Body of pancreas (tissue), 4 donors: ENCODE data around the gene DPEP2. TPM values are rescaled to one million over a fixed set of nuclear protein-coding genes. Genes with fewer than 3 reads are reported as not detected.
"Not testable (repeated sequence)": the region's sequence is repeated elsewhere in the genome, so short reads cannot be mapped to it uniquely, and the experiment has no call there.

ENCODE experiments used
- ATAC-seq: fragments of 150-250 bp; one replicate; pipeline ENCODE4 v1.9.1; 2016
- DNase-seq, 4 donors: peaks; one replicate each; pipeline ENCODE4 v3.0.0-alpha.2; 2019
- H3K27ac ChIP-seq, 4 donors: fragments of 200-600 bp; sonication (generic); 1 replicate in 3 of 4; 2 replicates in 1 of 4; pipeline versions ENCODE4 v1.5.1 to v1.6.1; 2016 to 2019; ENCODE audit warnings: mild to moderate bottlenecking in 1 of 4, mixed read lengths in 1 of 4, moderate library complexity in 1 of 4
- H3K27me3 ChIP-seq, 2 donors: fragments of 200-600 bp; sonication (generic); one replicate each; pipeline ENCODE4 v1.6.0; 2016; ENCODE audit warnings: mild to moderate bottlenecking in 1 of 2
- H3K36me3 ChIP-seq, 2 donors: fragments of 200-600 bp; sonication (generic); replicated peaks in 1 of 2; 2 replicates each; pipeline ENCODE4 v1.5.1; 2016; ENCODE audit warnings: low read depth in 2 of 2; ENCODE audit not compliant: insufficient read depth in 1 of 2
- H3K4me1 ChIP-seq: fragments of 200-600 bp; sonication (generic); one replicate; pipeline ENCODE4 v1.6.0; 2016
- H3K4me3 ChIP-seq, 2 donors: fragments of 200-600 bp; sonication (generic); 1 replicate in 1 of 2; 2 replicates in 1 of 2; pipeline ENCODE4 v1.5.1; 2016 to 2019
- H3K9me3 ChIP-seq, 3 donors: fragments of 200-600 bp; sonication (generic); 1 replicate in 2 of 3; 2 replicates in 1 of 3; pipeline ENCODE4 v1.5.1; 2016
- POLR2A ChIP-seq, 3 donors: fragments of 450-650 bp; IDR thresholded peaks; one replicate each; pipeline ENCODE4 v1.6.1; 2016; ENCODE audit warnings: antibody characterized with exemption in 3 of 3, mild to moderate bottlenecking in 2 of 3
- WGBS, 2 donors: methylation state at CpG; one replicate each; pipeline ENCODE4 v1.1.5; 2017; 5-methylcytosine and 5-hydroxymethylcytosine counted together
- intact Hi-C: fragments of 100-400 bp; cut with DNase I; formaldehyde crosslinking; loops from one replicate; pipeline ENCODE4 v1.15.1; 2023
- total RNA-seq, 2 donors: library from RNA; depleted of rRNA; stranded (reverse); fragments of >200 nt; gene quantifications; one replicate each; pipeline ENCODE4 v1.1.0, GENCODE V29; 2016
- TF ChIP-seq, protein P1 (sequence below), 7 experiments: fragments of 450-650 bp in 4 of 7; fragments of 200-600 bp in 3 of 7; sonication (generic) in 3 of 7; IDR thresholded peaks; one replicate each; pipeline ENCODE4 v1.5.1; 2016 to 2019; ENCODE audit warnings: antibody characterized with exemption in 7 of 7

DPEP2 gene
- total RNA-seq, 2 donors from 2014 or later: 0.78 to 1.3 TPM

DNA sequence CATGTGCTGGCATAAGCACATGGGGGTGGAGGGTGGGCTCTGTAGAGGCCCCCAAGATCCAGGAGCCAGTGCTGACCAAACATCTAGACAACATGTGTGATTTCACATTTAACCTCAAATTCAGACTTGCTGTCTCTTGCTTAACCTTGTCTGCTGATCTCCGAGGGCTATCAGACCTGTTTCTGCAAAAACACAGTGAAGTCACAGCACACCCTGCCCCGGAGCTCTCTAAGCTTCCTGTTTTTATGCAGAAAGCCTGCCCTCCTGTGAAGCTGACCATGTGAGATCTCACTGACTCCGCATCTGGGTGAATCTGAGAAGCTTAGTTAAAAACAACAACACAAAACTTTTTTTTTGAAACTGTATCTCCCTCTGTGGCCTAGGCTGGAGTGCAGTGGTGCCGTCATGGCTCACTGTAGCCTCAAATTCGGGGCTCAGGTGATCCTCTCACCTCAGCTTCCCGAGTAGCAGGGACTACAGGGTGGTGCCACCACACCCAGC is 6.6 kb upstream of the DPEP2 start:
- Histone ChIP-seq H3K27me3 (no peaks in the 10 kb centered on the region), H3K9me3 (no peaks in the 10 kb centered on the region), H3K27ac (peak overlapping the region in 1 of 4 donors; percentile 71), H3K4me1 (no peaks in the 10 kb centered on the region), H3K36me3 (no peaks in the 10 kb centered on the region), H3K4me3 (no peak overlapping the region)
- no peak for TF ChIP-seq POLR2A (IDR thresholded peaks at IDR 0.05)
- TF ChIP-seq, protein P1, sequence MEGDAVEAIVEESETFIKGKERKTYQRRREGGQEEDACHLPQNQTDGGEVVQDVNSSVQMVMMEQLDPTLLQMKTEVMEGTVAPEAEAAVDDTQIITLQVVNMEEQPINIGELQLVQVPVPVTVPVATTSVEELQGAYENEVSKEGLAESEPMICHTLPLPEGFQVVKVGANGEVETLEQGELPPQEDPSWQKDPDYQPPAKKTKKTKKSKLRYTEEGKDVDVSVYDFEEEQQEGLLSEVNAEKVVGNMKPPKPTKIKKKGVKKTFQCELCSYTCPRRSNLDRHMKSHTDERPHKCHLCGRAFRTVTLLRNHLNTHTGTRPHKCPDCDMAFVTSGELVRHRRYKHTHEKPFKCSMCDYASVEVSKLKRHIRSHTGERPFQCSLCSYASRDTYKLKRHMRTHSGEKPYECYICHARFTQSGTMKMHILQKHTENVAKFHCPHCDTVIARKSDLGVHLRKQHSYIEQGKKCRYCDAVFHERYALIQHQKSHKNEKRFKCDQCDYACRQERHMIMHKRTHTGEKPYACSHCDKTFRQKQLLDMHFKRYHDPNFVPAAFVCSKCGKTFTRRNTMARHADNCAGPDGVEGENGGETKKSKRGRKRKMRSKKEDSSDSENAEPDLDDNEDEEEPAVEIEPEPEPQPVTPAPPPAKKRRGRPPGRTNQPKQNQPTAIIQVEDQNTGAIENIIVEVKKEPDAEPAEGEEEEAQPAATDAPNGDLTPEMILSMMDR (IDR thresholded peaks at IDR 0.05): no peak
- 23 to 50% methylated on average over 6 of the region's 6 CpGs for WGBS, 2 donors
- DNase-seq (peak in 1 of 4 donors; percentile 71), ATAC-seq (no peak)
- intact Hi-C loops: no loop called here

DNA sequence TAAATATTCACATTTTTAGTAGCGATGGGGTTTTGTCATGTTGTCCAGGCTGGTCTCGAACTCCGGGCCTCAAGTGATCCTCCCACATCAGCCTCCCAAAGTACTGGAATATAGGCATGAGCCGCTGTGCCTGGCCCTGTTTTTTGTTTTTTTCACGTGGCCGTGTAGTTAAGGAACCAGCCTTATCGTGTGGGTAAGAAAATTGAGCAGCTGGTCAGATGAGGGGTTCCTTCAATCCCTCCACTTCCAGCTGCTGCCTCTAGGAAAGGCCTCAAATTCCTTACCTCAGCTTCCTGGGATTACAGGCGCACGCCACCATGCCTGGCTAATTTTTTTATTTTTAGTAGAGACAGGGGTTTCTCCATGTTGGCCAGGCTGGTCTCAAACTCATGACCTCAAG is 5.9 kb upstream of the DPEP2 start:
- ATAC-seq (no peak), DNase-seq (no peak)
- intact Hi-C loops: no loop called here
- 78 to 80% methylated on average over 9 of the region's 9 CpGs for WGBS, 2 donors
- Histone ChIP-seq H3K4me3 (no peak overlapping the region), H3K36me3 (no peaks in the 10 kb centered on the region), H3K27me3 (no peaks in the 10 kb centered on the region), H3K27ac (peak overlapping the region in 1 of 4 donors; percentile 59), H3K4me1 (no peaks in the 10 kb centered on the region), H3K9me3 (no peaks in the 10 kb centered on the region)
- no peak for TF ChIP-seq POLR2A (IDR thresholded peaks at IDR 0.05)
- TF ChIP-seq, protein P1 (IDR thresholded peaks at IDR 0.05): no peak

DNA sequence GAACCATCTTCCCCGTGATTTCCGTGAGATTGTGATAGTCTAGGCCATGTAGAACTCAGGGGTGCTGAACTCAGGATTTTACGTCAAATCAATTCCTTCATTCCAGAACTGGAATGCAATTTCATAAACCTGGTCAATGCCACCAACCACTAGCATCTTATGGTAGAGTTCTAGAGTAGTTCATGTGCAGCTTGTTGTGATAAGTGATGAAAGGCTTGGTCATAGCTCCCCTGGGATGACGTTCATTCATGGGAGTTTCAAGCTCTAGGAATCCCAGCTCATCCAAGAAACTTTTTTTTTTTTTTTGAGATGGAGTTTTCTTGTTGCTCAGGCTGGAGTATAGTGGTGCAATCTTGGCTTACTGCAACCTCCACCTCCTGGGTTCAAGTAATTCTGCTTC is 3.7 kb upstream of the DPEP2 start:
- 57 to 72% methylated on average over 4 of the region's 4 CpGs for WGBS, 2 donors
- no peaks in the 10 kb centered on the region for H3K27me3 ChIP-seq

DNA sequence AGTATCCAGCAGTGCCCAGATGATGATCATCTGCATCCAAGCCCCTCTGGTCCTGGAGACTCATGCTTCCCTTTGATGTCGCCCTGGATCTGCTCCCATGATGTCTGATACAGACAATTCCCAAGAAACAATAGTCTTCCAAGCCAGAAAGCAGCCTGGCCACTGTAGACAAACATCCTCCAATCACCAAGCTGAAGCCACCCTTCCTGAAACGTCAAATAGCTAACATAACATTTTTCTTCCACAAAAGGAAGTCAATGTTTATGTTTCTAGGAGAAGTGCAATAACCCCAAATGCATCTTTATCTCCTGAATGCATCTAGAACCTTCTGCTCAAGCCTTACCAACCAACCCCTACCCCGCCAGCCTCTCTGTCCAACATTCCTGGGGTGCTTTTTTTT is 1.2 kb upstream of the DPEP2 start:
- intact Hi-C loops: no loop called here
- no peaks in the 10 kb centered on the region for H3K36me3 ChIP-seq
- TF ChIP-seq, protein P1 (IDR thresholded peaks at IDR 0.05): no peak
- no peak for TF ChIP-seq POLR2A (IDR thresholded peaks at IDR 0.05)
- H3K4me1 ChIP-seq: no peaks in the 10 kb centered on the region
- WGBS, 2 donors: 40 to 41% methylated on average over 2 to 3 of the region's 3 CpGs
- H3K27me3 ChIP-seq: no peaks in the 10 kb centered on the region
- ATAC-seq: no peak
- no peak for DNase-seq
- H3K27ac ChIP-seq: peak overlapping the region in 1 of 4 donors; percentile 48
- H3K9me3 ChIP-seq: no peaks in the 10 kb centered on the region
- H3K4me3 ChIP-seq: no peak overlapping the region

More for the DNA sequence above, 3.7 kb upstream of the DPEP2 start:
- no peak overlapping the region for H3K4me3 ChIP-seq
- DNase-seq: no peak
- ATAC-seq: no peak
- H3K36me3 ChIP-seq: no peaks in the 10 kb centered on the region
- H3K9me3 ChIP-seq: no peaks in the 10 kb centered on the region
- H3K27ac ChIP-seq: no peak overlapping the region
- TF ChIP-seq, protein P1 (IDR thresholded peaks at IDR 0.05): no peak
- H3K4me1 ChIP-seq: no peaks in the 10 kb centered on the region
- intact Hi-C loops: no loop called here

DNA sequence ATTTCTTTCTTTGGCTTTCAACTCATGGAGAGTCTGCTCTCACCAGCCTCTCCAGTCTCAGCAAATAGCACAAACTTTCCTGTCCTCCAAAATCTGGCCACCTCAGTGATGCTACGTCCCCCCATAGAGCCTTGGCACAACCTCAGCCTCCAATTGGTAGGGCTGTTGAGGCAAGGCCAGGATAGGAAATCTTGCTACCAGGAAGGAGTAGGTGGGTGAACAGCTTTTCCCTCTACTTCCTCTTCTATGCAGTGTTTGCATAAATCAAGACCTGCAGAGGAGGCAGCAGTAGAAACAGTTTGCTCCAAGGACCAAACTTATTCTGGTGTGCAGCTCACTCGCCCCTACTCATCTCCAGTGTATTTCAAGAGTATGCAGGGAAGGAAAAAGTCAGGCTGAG is 701 bp upstream of the DPEP2 start:
- Histone ChIP-seq H3K27ac (peak overlapping the region in 1 of 4 donors; percentile 48), H3K36me3 (no peaks in the 10 kb centered on the region), H3K27me3 (no peaks in the 10 kb centered on the region), H3K4me1 (no peaks in the 10 kb centered on the region), H3K4me3 (no peak overlapping the region), H3K9me3 (no peaks in the 10 kb centered on the region)
- no peak for TF ChIP-seq POLR2A (IDR thresholded peaks at IDR 0.05)
- TF ChIP-seq, protein P1 (IDR thresholded peaks at IDR 0.05): no peak
- WGBS, 2 donors: 48 to 55% methylated on average over 2 of the region's 2 CpGs
- intact Hi-C loops: no loop called here
- ATAC-seq (no peak), DNase-seq (no peak)

DNA sequence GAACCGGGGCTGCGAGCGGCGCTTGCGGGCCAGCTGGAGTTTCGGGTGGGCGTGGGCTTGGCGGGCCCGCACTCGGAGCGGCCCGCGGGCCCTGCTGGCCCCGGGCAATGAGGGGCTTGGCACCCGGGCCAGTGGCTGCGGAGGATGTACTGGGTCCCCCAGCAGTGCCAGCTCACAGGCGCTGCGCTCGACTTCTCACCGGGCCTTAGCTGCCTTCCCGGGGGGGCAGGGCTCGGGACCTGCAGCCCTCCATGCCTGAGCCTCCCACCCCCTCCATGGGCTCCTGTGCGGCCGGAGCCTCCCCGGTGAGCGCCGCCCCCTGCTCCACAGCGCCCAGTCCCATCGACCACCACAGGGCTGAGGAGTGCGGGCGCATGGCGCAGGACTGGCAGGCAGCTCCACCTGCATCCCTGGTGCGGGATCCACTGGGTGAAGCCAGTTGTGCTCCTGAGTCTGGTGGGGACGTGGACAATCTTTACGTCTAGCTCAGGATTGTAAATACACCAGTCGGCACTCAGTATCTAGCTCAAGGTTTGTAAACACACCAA is 979 bp downstream of the DPEP2 start:
- H3K27ac ChIP-seq, intact Hi-C loops, DNase-seq: not testable (repeated sequence)

More for the DNA sequence above, 979 bp downstream of the DPEP2 start:
- 77 to 100% methylated on average over 1 to 12 of the region's 36 CpGs for WGBS, 2 donors
- H3K4me3 ChIP-seq, H3K36me3 ChIP-seq, H3K4me1 ChIP-seq, ATAC-seq, H3K27me3 ChIP-seq, H3K9me3 ChIP-seq: not testable (repeated sequence)
